Keratinocyte (primary cell): ENCODE results near the gene MAGI1.

Experiments used
- EZH2 ChIP-seq: IDR thresholded peaks from one replicate; pipeline ENCODE4 v1.6.1; 2012; ENCODE audit warnings: inconsistent platforms, mild to moderate bottlenecking, low read length, moderate library complexity
- TF ChIP-seq, protein P1 (sequence below), 3 experiments: IDR thresholded peaks in 1 of 3; conservative IDR thresholded peaks in 1 of 3; optimal IDR thresholded peaks in 1 of 3; 2 replicates in 2 of 3; 3 replicates in 1 of 3; pipeline versions ENCODE3 to v1.5.1; 2011; ENCODE audit warnings: low read length in 3 of 3, mild to moderate bottlenecking in 3 of 3, moderate library complexity in 2 of 3, control low read depth in 1 of 3, inconsistent platforms in 1 of 3; ENCODE audit not compliant: insufficient read depth in 2 of 3; ENCODE audit errors: extremely low read depth in 1 of 3

DNA sequence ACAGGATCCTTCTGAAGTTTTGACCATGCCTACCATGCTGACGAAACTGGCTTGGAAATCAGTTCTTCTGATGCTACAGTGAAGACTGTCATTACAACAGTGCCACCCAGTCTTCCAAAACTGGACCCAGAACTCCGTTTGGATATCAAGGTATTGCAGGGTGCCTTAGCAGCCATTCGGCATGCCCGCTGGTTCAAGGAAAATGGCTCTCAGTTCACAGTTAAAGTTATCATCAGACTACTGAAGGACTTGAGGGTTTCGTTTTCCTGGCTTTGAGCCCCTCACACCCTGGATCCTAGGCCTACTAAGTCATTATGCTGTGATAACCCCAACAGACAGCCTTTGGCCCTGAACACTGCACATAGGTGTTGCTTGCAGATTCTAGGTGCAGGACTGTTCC lies 351.0 kb downstream of the MAGI1 start:
- TF ChIP-seq, protein P1, sequence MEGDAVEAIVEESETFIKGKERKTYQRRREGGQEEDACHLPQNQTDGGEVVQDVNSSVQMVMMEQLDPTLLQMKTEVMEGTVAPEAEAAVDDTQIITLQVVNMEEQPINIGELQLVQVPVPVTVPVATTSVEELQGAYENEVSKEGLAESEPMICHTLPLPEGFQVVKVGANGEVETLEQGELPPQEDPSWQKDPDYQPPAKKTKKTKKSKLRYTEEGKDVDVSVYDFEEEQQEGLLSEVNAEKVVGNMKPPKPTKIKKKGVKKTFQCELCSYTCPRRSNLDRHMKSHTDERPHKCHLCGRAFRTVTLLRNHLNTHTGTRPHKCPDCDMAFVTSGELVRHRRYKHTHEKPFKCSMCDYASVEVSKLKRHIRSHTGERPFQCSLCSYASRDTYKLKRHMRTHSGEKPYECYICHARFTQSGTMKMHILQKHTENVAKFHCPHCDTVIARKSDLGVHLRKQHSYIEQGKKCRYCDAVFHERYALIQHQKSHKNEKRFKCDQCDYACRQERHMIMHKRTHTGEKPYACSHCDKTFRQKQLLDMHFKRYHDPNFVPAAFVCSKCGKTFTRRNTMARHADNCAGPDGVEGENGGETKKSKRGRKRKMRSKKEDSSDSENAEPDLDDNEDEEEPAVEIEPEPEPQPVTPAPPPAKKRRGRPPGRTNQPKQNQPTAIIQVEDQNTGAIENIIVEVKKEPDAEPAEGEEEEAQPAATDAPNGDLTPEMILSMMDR (optimal IDR thresholded peaks at IDR 0.05 in 1 of 3, IDR thresholded peaks at IDR 0.05 in 1 of 3, conservative IDR thresholded peaks at IDR 0.05 in 1 of 3; ENCODE audit: extremely low read depth in 1 of 3, insufficient read depth in 2 of 3, low read length in 3 of 3) = no peak
- TF ChIP-seq EZH2 = no peak
